Glomerular visceral epithelial cell (primary cell): Measurements from ENCODE around the gene TNS1.

Experiments
- DNase-seq: peaks from one replicate; pipeline ENCODE4 v3.0.0-alpha.2; 2016; ENCODE audit errors: extremely low spot score

The TNS1 gene

DNA sequence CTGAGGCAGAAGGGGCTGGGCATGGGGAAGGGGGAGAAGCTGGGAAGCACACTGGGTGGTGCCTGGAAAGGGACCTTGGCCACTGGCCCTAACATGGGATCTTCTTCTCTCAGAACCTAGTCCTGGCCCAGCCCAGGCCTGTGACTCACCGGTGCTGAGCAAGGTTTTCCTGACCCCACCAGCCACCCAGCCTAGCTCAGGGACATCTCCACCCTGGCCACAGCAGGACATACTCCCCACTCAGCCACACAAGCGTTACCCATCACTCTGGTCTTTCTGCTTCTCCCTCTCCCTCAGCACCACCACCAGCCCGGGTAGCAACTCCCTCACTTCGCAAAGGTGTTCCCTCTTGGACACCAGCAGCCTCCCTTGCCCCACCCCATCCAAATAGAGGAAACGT lies 22.8 kb downstream of the TNS1 start:
- DNase-seq, result peak; percentile 17

DNA sequence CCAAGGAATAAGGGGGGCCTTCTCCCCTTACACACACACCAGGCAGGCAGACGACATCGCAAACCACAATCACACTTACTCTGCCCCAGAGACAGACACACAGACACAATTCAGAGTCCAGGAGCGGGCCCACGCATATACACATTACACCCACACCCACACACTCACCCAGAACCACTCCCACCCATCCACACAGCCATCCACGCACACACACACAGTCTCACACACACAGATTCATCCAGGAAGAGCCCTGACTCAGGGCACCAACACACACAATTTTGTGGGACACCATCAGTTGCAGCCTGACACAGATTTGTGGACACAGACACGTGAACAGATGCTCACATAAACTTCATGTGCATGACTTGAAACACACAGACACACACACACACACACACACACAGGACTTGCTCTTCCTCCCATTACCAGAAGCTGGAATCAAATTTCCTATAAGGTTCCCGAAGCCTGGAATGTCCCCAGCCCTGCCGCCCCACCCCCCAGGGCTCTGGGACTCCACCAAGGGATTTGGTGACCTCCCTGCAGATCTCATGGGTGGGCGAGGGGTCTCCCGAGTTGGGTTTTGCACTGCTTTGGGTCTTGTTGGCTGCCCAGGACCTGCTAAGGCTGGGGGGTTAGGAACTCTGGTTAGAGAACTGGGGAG lies 23.5 kb downstream of the TNS1 start:
- peak; percentile 33 for DNase-seq

DNA sequence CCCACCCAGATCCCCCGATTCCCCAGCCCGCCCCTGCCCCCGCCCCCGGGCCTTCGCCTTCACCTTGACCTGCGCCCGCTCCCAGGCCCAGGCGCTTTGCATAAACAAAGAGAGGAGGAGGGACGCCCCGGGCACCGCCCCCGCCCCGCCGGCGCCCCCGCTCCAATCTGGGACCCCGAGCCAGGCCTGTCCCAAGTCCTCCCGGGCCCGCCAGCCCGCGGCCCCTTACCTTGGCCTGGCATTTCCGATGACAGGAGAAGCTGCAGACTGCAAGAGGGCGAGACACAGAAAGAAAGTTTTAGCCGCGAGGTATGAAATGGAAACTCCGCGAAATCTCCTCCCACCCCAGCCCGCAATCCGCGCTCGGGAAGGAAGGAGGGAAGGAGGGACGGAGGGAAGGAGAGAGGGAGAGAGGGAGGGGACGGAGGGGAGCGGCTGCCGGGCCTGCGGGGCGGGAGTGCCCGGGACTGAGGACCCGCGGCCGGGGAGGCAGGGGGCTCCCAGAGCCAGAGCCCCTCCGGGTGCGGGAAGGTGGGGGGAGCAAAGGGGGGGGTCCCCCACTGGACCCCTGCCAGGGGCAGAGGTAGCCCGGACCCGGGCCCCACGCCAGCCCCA lies 24.2 kb downstream of the TNS1 start:
- DNase-seq, result peak; percentile 60

DNA sequence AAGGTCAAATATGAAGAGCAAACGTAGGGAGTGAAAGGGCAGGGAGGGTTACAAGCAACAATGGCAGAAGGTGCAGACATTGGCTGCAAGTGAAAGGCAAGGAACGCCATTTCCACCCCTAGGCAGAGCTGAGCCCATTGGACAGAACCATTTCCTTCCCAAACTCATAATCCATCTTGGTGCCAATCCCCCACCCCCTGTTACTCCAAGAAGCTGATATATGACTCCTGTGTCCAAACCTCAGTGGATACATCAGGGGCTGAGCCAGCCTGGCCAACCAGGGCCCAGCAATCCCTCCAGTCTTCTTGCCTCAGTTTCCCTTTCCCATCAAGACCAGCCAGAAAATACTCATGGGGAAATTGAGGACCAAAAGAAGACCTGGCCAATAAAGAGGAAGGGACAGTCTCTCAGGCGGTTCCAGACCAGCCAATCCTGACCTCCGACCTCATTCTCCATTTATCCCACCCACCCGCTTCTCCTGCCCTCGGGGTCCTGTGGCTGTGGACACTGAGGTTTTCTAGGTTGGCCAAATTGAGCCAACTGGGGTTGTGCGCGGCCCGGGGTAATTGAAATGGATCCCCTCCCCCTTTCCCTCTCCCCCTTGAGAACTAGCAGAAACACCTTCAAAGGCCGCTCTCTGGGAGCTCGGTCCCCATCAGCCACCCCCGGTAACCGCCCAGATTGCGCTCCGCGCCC lies 24.8 kb downstream of the TNS1 start:
- no peak for DNase-seq

DNA sequence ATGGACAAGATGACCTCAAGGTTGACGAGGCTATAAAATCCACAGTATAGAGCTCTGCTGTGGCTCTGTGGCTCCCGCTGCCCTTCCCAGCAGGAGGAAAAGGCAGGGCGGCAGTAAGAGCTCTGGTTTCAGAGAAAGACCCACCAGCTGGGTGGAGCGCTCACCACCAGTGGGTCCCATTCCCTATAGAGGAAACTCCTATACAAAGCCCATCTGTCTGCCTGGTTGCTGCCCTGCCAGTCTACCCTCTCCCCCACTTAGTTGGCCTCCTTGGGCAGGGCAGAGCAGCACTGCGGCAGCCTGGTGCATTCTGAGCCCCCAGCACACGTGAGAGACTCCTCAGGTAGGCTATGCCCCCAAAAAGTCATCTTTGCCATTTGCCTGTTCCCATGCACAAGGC lies 26.5 kb downstream of the TNS1 start:
- no peak for DNase-seq

DNA sequence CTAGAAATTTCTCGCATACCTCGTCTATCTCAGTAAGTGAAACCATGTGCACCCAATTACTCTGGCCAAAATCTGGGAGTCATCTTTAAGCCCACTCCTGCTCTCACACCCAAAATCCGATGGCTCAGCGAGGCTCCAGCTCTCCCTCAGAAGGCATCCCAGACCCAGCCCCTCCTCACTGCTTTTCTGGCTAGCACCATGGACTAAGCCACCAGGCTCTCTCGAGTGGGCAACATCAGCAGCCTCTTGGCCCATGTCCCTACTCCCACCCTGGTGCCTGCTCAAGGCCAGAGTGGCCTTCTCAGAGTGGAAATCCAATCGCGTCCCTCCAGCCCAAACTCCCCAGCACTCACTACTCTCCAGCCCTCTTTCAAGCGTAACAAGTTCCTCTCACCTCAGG lies 27.2 kb downstream of the TNS1 start:
- DNase-seq, result no peak

DNA sequence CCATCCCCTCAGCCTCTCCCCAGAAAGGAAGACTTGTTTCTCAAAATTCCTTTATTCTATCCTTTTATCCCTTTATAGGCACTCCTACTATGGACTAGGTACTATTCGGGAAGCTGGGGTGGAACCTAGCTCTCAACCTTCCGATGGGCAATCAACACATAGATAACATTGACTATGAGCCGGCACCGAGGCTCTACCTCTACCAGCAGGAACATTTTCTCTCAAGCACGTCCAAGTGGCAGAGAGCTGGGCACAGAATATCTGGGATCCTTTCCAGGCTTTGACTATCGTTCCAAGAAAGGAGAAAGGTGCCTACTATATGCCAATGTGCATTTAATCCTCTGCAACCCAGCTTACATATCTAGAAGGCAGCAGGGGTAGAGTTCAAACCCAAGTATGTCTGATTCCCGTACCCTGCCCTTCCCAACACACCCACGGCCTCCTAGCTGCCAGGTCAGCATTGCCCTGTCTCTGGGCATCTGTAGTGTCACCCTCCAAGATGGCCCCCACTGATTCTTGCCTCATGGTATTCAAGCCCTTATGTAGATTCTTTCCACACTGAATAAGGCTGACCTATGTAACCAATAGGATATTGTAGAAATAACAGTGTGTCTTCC lies 28.3 kb downstream of the TNS1 start:
- no peak for DNase-seq

- no peak for DNase-seq
Observed at GRCh38 chr2:217973008-217973787, 29.6 kb downstream of the TNS1 start.

DNA sequence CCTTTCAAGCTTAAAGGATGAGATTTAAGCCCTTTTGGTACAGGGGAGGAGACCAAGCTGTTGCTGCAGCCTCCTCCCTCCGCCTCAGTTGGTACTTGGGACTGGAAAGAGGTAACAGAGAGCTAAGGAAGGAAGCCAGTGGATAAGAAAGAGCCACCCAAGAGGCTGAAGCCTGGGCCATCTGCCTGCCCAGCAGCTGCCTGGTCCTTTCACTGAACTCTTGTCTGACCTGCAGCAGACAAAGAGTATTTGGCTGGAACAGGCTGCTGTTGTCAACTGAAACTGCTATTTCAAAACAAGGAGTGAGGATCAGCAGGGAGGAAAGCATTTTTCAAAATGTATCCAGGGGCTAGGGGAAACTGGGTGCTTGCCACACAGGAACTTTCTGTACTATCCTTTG lies 30.3 kb downstream of the TNS1 start:
- DNase-seq, result no peak

DNA sequence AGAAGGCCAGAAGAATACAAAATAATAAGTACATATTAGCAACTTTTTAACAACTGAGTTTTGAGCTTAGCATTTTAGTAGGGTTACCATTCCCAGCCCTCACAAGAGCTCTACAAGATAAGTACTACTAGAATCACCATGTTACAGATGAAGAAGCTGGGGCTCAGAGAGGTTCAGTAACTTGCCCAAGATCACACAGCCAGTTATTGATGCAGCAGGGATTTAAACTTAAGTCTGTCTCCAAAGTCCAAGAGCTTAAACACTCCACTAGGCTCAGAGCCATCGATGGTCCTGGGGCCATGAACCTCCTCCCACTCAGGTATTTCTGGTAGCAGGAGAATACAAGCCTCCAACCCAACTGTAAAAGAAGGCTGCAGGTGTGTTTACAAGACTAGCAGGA lies 30.8 kb downstream of the TNS1 start:
- DNase-seq, result no peak

DNA sequence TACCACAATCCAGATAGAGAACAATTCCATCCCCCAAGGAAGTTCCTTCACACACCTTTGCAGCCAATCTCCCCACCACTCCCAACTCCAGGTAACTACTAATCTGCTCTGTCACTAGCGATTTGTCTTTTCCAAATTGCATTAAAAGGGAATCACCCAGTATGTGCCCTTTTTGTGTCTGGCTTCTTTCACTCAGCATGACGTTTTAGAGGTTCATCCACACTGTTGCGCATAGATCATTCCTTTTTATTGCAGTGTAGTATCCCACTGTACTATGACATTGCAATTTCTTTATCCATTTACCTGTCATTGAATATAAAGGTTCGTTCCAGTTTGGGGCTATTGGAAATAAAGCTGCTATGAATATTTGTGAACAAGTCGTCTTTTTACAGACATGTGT lies 31.6 kb downstream of the TNS1 start:
- DNase-seq, result no peak

DNA sequence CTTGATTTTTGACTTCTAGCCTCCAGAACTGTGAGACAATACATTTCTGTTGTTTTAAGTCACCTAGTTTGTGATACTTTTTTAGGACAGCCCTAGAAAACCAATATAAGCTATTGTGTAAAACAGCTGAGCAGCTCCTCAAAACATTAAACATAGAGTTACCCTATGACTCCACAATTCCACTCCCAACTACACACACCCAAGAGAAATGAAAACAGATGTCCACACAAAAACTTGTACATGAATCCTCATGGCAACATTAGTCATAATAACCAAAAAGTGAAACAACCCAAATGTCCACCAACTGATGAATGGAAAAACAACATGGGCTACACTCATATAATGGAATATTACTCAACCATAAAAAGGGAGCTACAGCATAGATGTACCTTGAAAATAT lies 32.6 kb downstream of the TNS1 start:
- no peak for DNase-seq

DNA sequence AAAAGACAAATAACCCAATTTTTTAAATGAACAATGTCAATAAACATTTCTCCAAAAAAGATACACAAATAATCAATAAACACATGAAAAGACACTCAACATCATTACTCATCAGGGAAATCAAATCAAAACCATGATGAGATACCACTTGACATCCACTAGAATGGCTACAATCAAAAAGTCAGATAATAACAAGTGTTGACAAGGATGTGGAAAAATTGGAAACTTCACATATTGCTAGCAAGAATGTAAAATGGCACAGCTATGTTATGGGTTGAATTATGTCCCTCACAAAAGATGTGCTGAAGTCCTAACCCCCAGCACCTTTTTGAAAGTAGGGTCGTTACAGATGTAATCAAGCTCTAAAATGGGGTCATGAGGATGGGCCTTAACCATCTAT lies 33.2 kb downstream of the TNS1 start:
- DNase-seq, result no peak

- DNase-seq, result no peak
Observed at GRCh38 chr2:217968023-217968422, 34.8 kb downstream of the TNS1 start.

- DNase-seq, result peak; percentile 49
Observed at GRCh38 chr2:217966423-217967070, 36.2 kb downstream of the TNS1 start.

- peak; percentile 93 for DNase-seq
Observed at GRCh38 chr2:217964275-217965161, 38.3 kb downstream of the TNS1 start.

- no peak for DNase-seq
Observed at GRCh38 chr2:217960351-217960750, 42.4 kb downstream of the TNS1 start.

GRCh38 chr2:217959723-217960122 lies 43.1 kb downstream of the TNS1 start:
- DNase-seq, result peak; percentile 73

DNA sequence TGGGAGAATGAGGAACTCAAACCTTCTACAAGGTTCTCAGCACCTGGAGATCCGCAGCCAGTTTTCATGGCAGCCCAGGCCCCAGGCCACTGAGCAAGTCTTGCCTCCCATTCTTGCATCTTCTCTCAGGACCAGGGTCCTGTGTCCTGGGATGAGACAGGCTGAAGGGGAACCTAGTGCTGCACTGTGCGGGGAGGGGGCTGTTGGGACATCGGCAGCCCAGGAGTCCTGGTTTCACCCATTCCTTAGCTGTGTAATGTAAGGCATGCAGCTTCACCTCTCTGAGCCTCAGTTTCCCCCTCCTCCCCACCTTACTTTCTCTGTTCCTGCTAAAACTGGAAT lies 43.9 kb downstream of the TNS1 start:
- no peak for DNase-seq

- DNase-seq, result no peak
Observed at GRCh38 chr2:217958206-217958883, 44.5 kb downstream of the TNS1 start.
